NCI-H510A treated with DMSO at 0.1 percent for 48 hours (cell line): ENCODE results near the gene RAPGEFL1.
"Not testable (repeated sequence)": the region's sequence is repeated elsewhere in the genome, so short reads cannot be mapped to it uniquely, and the experiment has no call there.

Experiments used
- DNase-seq: peaks from one replicate; lab custom pipeline; 2025; lab: John Stamatoyannopoulos, UW

The RAPGEFL1 gene

DNA sequence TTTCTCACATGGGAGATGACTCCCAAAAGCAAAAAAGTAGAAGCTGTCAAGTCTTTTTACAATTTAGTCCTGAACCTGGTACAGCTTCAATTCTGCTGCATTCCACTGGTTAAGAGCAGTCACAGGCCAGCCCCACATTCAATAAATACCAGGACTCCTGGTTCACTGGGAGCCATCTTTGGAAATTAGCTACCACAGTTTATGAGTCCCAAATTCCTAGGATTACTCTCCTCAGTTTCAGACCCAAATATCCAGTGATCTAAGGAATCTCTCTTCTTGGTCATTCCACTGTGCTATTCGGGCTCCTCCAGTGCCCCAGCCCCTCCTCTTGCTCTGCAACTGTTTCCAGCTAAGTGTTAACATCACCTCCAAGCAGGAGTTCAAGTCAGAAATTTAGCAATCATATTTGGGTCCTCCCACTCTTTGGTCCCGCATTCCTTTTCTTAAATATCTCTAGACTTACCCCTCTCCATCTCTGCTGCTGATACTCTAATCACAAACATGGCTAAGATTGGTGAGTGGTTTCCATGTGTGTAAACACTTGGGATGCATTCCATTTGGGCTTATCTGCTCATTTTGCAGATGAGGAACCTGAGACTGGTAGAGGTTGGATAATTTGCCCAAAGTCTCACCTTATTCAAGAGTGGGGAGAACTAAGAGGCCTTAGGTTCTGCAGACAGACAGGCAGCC is 32.3 kb downstream of the RAPGEFL1 start:
- no peak for DNase-seq

DNA sequence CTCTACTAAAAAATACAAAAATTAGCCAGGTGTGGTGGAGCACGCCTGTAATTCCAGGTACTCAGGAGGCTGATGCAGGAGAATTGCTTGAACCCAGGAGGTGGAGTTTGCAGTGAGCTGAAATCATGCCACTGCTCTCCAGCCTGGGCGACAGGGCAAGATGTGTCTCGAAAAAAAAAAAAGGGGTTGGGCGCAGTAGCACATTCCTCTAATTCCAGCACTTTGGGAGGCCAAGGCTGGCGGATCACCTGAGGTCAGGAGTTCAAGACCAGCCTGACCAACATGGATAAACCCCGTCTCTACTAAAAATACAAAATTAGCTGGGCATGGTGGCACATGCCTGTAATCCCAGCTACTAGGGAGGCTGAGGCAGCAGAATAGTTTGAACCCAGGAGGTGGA is 36.6 kb downstream of the RAPGEFL1 start:
- DNase-seq = not testable (repeated sequence)

DNA sequence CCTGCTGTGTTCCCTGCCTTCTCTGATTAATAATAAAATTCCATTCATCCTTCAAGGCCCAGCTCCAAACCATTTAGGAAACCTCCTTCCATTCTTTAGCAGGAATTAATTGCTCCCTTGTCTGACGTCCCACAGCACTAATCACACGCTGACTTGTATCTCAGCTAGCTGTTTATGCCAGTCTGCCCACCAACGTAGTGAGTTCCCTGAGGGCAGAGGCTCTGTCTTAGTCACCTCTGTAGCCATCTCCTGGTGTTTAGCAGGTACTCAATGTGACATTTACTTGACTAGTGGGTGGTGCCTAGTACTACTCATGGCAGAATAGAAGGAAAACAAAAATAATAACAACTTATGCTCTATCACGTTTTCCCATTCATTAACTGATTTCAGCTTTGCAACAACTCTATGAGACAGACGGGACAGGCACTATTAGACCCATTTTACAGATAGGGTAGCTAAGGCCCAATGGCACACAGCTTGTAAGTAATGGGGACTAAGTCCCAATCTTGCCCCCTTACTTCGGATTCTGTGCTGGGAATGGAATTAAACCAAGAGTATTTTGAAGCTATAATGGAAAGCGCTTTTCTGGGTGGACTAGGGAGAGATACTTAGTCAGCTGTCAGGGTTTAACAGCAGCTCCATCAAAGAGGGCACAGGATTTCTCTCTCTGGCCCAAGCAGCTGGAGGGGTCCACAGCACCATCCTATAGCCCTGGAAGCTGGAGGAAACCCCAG is 40.9 kb downstream of the RAPGEFL1 start:
- DNase-seq = no peak

DNA sequence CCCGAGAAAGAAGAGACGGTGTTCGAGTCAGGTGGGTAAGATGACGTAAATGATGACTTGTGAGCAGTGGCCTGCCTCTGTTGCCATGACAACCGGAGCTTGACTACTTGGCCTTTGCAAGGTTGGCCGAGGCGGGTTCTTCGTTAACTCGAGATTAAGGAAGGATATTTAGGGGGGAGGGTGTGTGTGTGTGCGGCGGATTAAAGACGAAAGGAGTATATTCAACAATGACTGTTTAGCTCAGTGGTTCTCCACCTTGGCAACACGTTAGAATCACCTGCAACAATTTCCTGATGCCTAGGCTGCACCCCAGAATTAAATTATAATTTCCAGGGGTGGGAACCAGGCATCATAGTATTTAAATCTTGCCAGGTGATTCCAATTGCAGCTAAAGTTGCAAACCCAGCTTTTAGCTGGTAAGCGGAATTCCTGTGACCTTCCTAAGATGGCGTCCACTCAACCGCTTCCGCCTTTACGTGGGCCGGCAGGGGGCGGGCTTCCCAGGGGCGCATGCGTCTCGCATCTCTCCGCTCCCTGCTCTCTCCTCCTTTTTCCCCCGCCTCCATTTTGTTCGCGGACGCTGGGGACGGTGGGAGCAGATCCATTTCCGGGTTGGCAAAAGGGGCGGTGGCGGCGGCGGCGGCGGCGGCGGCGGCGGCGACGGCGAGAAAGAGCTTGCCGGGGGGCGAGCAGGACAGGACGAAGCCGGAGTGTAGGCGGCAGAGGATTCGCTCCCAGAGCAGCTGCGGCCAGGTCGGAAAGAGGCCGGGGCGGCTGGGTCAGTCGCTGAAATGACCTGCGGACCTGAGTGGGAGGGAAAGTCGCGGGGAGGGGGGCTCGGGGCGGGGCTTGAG is 41.7 kb downstream of the RAPGEFL1 start, which contains the start of gene WIPF2:
Gene WIPF2, plus strand, starts transcription at position 565 of the 854 bp plus-strand sequence. CDS start 37,156 bp downstream, outside the sequence.
- DNase-seq = peak; percentile 98

DNA sequence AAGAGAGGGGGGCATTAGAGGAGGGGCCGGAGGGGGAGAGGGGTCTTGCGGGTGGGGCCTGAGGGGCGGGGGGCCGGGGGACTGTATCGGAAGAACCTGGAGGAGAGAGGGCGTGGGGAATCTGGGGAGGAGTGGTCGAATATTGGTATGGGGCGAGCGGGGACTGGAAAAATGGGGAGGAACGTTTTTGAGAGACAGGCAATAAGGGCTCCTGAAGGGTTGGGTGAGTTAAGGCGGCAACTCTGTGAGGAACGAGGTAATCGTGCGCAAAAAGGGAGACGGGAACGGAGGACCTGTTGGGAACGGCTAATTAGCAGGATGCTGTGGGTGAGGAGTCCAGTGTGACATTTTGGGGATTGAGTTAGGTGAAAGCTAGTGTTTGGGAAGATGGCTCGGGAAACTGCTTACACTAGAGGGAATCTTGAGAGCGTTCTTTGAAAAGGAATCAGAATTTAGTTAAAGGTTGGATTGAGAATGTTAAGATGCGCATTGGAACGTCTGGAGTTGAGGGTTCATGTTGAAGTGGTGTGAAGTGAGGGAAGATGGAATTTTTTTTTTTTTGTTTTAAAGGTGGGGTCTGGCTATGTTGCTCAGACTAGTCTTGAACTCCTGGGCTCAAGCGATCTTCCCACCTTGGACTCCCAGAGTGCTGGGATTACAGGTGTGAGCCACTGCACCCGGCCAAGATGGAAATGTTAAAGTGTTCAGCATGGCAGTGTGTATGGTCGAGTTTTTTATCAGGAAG is 42.5 kb downstream of the RAPGEFL1 start:
- peak; percentile 70 for DNase-seq

DNA sequence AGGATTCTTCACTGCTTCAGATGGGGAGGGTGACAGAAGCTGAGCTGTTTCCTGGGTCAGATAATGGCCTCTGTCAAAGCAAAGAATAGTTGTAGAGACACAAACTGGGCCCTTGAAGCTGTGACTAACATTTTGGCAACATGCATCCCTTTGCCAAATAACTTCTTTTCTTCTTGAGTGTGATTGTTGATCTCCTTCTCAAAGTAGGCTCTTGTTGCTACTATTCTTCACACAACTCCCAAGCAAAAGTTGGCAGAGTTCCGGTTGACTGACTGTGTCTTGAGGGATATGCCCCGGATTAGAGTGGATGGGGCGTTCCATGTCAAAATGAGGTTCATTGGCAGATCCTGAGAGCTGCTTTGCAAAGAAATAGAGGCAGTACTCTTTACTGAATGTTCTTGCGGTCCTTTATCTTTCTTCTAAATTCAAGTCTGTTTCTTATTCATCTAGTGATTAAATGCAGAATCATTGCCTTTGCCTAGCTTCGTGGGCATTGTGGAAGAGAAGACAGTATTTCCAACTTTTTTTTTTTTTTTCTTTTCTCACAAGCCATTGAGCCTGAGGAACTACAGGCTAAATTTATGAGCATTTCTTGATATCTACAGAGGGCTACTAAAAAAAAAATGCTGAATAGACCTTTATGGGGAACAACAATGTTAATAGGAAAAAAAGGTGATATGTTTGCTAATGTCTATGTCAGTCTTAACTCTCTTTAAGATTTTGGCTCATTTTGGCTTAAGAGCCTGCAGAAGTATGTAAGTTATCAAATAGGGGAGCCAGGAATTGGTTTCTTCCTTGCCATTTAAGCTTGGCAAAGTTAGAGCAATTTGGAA is 47.7 kb downstream of the RAPGEFL1 start:
- no peak for DNase-seq

DNA sequence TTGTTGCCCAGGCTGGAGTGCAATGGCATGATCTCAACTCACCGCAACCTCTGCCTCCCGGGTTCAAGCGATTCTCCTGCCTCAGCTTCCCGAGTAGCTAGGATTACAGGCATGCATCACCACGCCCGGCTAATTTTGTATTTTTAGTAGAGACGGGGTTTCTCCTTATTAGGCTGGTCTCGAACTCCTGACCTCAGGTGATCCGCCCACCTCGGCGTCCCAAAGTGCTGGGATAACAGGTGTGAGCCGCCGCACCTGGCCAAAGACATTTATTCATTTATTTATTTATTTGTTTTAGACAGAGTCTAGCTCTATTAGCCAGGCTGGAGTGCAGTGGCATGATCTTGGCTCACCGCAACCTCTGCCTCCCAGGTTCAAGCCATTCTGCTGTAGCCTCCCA is 51.9 kb downstream of the RAPGEFL1 start:
- DNase-seq = not testable (repeated sequence)

DNA sequence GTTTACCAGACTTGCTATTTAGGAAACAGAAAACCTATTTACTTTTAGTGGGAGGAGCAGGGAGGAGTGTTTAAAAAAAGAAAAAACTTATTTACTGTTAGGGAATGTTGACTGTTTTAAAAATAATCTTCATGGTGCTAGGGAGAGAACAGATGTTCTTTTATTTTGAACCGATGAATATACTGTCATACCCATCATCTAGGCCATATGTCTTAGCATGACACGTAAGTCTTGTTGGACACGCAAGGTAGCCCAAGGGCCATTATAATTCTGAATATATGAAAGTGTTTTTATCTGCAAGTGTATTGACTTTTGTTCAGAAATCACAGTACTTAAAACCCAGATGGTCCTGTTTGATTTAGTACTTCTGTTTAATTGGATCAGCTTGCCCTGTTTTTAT is 53.4 kb downstream of the RAPGEFL1 start:
- DNase-seq = no peak

DNA sequence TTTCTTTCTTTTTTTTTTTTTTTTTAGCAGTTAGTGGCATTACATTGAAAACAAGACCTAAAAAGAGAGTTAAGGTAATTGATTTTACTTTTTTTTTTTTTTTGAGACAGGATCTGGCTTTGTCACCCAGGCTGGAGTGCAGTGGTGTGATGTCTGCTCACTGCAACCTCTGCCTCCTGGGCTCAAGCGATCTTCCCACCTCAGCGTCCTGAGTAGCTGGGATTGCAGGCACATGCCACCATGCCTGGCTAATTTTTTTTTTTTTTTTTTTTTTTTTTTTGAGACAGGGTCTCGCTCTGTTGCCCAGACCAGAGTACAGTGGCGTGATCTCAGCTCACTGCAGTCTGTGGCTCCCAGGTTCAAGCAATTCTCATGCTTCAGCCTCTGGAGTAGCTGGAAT is 54.7 kb downstream of the RAPGEFL1 start:
- not testable (repeated sequence) for DNase-seq

DNA sequence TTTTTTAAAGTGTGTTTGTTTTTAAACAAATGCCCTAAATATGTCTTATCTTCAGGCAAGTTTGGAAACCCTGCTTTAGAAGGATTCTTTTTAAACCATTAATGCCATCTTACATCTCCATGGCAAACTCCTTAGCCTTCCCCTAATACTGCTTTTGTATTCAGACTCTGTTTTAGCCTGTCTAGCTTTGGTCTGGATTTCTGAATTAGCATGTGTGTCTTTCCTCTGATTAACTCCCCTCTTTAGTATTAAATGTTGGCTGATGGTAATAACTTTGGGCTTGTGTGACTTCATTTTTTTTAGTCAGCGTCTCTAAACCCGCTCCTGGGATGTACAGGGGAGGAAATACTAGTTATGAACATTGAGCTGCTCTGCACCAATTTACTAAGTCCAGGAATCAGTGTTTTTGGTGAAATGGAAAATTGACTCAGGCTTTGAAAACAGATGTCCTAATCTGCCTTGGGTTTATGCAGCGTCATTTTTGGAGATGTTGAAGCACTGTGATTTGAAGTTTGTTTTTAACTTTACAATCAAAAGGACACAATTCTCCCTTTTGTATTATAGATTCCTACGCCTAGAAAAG is 64.1 kb downstream of the RAPGEFL1 start:
- no peak for DNase-seq

DNA sequence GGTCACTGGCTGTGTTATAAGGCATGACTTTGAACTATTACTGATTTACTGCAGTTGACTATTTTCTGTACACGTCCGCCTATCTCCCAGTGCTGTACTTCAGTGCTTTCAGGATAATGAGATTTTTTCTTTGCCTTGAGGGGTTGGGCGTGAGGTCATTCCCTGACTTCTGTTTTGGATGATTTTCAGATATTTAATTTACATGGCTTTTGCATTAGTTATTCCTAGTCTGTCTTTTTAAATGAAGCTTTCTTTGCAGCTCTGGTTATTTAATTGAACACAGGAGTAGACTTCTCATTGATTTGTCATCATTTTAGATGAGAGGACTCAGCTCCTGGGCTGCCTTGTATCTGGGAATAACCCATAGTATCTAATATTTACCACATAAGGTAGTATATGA is 65.5 kb downstream of the RAPGEFL1 start:
- no peak for DNase-seq

DNA sequence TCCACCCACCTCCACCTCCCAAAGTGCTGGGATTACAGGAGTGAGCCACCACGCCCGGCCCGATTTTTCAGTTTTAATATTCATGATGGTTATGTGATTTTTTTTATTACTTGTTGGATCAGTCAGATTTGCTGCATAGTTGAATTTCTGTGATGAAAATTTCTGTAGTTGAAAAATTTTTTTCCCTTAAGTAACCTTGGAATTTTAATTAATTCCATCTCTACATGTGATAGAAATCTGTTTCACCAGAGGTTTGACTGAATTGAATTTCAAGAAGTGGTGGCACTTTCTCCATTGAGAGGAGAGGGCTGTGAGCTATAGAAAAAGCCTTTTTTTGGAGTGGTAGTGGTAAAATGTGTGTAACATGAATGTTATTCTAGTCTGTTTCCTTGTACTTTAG is 66.5 kb downstream of the RAPGEFL1 start:
- DNase-seq = no peak

DNA sequence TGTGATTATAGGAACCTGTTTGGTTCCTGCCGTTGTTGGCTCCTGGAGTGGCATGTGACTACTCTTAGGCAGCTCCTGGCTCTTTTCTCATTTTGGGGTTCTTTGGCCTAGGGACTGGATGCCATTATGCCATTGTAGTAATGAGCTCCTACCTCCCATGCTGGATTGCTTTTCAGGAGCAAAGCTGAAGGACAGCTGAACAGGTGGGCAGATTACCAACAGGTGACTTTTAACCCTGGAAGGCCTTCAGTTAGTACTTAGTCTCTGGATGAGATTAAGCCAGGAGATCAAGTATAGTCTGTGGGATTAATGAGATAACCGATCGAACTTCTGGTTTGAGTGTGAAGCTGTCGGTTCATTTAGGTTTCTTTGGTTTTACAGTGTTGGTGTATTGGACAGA is 67.0 kb downstream of the RAPGEFL1 start:
- DNase-seq = no peak
